ENCODE results near the gene UNC119.
"Not testable (repeated sequence)": the region's sequence is repeated elsewhere in the genome, so short reads cannot be mapped to it uniquely, and the experiment has no call there.

Gene UNC119

DNA sequence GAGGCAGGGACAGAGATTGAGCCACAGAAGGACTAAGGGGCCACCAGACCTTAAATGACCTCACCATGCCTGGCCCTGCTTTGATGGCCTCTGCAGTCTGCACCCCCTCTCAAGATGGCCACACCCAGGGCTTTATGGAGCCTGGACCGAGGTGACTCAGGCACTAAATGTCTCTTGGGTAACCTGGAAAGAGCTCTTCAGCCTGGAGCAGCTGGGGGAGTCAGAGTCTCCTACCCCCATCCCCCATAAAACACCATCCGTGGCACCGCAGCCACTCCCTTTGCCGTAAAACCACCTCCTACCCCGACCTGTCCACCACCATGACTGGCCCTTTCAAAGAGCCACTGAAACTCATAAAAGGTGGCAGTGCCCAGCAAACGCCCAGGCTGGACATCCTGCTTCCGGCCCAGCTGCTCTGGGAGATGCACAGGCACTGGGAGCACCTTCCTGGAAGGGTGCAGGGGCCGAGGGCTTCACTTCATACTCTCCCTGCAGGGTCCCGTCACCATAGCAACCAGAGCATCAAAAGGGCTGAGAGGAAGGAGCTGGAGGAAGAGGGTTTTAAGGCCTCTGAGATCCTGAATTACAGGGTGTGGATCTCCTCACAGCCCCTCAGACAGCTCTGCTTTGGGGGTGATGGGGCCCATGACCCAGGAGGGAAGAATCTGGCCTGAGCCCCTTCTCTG, 24.0 kb downstream of the UNC119 start:
- peak overlapping the region in 7 of 21 experiments; percentile 43 to 78 (median 67) for H3K27ac ChIP-seq

DNA sequence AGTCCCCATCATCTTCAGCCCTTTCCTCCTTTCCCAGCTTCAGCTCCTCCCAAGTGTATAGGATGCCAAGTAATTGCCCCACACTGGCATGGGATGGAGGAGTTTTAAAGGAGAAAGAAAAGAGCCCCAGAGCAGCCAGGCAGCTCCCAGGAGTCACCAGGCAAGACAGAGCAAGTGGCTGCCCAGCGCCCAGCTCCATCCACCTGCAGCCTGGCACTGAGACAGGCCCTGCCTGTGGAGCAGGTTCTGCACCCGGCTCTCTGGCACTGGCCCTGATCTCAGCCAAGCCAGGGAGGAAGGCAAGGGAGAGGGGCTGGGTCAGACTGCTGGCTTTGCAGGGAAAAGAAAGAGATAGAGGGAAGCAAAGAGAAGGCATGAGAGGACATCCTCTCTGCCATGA, 24.6 kb downstream of the UNC119 start:
- peak overlapping the region in 14 of 21 experiments; percentile 12 to 78 (median 56) for H3K27ac ChIP-seq
- H3K4me3 ChIP-seq: no peak overlapping the region

More for the DNA sequence above, 24.0 kb downstream of the UNC119 start:
- H3K4me3 ChIP-seq: no peak overlapping the region

DNA sequence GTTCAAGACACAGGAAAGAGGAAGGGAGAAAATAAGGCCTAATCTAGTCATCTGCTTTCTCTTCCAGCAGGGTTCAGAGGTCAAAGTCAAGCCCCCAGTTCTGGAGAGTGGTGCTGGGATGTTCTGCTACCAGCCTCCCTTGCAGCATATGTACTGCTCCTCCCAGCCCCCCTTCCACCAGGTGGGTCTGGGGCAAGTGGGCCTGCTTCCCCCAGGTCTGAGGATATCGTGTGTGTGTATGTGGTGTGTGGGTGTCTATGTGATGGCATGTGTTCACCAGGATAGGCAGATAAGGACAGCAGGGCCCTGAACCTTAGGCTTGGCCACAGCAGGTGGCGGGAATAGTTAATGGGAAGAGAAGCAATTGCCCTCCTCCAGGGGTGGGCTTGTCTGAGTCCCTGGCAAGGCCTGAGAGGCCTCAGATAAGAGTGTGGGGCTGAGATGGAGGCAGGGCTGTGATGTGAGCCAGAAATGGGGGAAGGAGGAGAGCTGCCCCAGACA, 25.2 kb downstream of the UNC119 start:
- Histone ChIP-seq H3K4me3 (no peak overlapping the region), H3K27ac (peak overlapping the region in 17 of 21 experiments; percentile 12 to 78 (median 57))

DNA sequence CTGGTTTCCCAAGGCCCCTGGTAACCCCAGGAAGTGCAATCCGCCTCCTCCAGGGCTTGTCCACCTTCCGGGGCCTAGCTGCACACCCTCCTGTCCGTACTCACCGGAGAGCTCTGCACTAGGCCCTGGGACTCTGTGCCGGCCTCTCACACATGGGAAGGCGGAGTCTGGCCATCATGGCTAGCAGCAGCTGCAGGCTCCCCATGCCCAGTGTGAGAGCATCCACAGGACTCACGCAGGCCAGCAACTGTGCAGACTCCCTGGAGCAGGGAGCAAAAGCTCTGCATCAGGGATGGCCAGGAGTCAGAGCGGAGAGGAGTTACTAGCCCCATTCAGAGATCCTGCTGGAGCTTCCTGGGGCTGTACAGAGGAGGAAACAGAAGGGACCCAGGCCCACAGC, 26.0 kb downstream of the UNC119 start:
- H3K4me3 ChIP-seq: no peak overlapping the region
- H3K27ac ChIP-seq: peak overlapping the region in 8 of 21 experiments; percentile 10 to 78 (median 56)

DNA sequence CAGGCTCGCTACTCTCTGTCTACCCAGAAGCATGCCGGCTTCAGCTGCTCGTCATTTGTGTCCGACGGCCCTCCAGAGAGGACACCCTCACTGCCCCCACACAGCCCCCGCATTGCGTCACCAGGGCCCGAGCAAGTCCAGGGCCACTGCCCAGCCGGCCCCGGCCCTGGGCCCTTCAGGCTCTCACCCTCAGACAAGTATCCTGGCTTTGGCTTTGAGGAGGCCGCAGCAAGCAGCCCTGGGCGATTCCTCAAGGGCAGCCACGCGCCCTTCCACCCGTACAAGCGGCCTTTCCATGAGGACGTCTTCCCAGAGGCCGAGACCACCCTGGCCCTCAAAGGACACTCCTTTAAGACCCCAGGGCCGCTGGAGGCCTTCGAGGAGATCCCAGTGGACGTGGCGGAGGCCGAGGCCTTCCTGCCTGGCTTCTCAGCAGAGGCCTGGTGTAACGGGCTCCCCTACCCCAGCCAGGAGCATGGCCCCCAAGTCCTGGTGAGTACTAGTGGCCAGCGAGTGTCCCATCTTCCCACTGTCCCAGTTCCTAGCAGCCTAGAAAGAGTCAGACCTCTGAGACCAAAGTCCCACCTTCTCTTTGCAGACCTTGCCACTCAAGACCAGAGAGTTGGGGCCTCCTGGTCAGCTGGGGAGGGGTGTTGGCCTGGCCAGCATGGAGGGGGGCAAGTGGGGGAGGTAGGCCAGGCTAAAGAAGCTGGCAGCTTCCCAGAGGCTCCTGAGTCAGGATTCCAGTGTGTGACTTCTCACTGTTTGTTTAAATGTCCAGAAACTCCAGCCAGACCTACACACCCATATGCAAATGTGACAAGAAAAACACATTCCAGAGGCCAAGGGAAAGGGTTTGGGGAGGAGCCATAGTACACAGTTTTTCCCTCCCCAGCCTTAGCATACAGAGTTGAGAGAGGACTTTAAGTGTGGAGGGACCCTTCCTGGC, 27.7 kb downstream of the UNC119 start:
- Histone ChIP-seq H3K27ac (peak overlapping the region in 8 of 21 experiments; percentile 9 to 57 (median 14)), H3K4me3 (no peak overlapping the region)

DNA sequence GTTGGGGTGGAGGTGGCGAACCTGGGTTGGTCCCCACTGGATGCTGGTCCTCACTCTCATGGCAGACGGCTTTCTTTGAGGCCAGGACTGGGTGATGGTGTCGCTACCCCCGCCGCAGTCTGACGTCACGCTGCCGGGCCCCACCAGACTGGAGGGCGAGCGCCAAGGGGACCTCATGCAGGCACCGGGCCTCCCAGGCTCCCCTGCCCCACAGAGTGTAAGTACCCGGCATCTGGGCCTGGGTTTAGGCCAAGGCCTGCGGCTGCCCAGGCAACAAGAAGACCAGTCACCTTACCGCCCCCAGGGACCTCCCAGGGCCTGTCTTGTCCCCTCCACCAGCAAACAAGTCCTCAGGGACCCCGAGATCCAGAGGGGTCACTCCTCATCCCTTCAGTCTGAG, 28.5 kb downstream of the UNC119 start:
- Histone ChIP-seq H3K4me3 (no peak overlapping the region), H3K27ac (no peak overlapping the region)

DNA sequence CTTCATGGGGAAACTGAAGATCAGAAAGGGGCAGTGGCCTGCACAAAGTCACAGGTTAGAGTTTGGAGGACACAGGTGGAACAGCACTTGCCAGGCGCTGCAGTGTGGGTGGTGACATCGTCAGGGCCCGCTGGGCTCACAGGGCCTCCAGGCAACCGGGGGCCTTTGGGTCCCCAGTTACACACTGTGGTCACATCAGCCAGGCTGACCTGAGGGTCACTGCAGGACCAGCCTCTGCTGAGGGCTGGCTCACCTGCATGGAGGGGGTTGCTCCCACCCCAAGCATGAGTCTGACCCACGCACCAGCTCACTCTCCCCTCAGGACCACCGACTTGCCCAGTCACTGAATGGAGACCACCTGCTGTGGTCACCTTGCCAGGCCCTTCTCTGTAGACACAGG, 29.2 kb downstream of the UNC119 start:
- H3K4me3 ChIP-seq: no peak overlapping the region
- H3K27ac ChIP-seq: no peak overlapping the region

DNA sequence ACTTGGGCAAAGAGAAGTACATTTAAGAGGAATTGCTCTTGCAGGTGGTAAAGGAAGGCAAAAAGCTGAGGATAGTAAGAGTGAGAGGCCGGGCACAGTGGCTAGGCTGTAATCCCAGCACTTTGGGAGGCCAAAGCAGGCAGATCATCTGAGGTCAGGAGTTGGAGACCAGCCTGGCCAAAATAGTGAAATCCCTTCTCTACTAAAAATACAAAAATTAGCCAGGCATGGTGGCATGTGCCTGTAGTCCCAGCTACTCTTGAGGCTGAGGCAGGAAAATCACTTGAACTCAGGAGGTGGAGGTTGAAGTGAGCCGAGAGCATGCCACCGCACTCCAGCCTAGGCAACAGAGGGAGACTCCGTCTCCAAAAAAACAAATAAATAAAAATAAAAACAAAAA, 30.1 kb downstream of the UNC119 start:
- H3K4me3 ChIP-seq, H3K27ac ChIP-seq: not testable (repeated sequence)

DNA sequence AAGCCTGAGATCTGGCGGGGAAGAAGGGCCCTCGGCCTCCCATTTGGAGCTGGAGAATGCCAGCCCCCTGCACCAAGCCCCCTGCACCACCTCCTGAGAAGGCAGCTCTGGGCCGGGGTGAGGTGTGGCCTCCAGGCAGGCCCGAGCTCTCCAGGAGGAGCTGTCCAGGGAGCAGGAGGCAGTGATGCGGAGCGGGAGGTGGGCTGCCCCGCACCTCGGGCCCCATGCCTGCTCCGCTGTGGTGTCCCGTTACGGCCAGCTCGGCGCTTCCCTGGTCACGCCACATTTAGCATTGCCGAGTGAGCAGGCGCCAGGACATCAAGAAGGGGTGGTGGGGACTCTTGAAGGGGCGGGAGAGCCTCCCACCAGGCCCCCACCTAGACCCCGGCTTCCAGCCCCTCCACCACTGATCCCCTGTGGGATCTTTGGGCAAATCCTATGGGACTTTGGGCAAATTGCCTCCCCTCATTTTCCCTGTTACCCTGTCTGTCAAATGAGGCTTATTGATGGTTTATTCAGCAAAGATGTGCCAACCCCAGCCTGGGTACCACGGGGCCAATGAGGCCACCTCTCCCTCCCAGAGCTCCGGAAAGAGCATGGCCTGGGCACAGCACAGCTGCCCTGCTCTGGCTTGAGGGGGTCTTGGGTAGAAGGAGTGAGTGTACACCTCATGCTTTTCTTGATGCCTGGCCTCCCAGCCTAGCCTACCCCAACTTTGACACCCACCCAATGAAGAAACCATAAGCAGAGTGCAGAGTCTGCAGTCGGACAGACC, 30.9 kb downstream of the UNC119 start:
- H3K27ac ChIP-seq: no peak overlapping the region
- no peak overlapping the region for H3K4me3 ChIP-seq

DNA sequence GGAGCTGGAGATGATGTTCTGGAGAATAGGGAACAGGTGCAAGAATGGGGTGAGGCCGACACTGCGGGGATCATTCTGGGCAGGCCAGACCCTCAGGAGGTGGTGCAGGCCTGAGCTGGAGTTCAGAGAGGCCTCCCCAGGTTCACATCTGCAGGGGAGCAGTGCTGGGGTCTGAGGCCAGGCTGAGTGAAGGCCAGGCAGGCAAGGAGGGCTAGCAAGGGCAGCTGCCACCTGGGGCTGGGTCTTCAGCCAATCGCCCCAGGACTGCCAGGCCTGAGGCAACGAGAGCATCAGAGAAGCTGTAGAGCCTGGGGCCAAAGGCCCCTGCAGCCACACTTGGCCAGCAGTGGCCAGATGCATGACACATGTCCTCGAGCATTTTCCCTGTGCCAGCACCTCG, 31.7 kb downstream of the UNC119 start:
- H3K4me3 ChIP-seq: no peak overlapping the region
- no peak overlapping the region for H3K27ac ChIP-seq

DNA sequence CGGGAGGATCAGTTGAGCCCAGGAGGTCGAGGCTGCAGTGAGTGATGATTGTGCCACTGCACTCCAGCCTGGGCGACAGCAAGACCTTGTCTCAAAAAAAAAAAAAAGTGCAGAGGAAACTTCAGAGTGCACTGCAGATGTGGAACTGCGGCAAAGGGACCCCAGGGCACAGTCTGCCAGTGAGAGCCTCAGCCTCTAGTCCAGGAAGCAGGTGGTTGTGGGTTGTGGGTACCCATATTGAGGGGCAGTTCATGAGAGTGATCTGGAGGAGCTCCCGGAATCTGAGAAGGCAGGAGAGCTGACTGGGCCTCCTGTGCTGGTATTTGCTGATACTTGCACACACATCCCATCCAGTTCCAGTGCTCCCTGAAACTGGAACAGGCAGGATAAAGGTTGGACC, 33.2 kb downstream of the UNC119 start:
- no peak overlapping the region for H3K4me3 ChIP-seq
- H3K27ac ChIP-seq: no peak overlapping the region

DNA sequence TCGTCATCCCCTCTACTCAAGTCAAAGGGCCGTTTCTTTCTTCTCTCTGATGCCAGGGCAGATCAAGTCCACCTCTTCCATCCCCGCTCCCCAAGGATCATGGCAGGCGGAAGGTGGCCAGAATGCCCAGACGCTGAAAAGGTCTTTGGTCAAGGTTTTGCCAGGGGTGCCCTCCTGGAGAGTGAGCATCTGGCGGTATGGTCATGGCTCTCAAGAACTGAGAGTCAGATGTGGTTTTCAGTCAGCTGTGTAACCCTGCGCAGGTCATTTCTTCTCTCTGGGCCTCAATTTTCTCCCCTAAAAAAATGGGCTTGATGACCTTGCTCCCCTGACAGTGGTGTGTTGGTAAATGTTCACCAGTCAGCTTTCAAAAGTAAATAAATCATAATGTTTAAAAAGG, 33.8 kb downstream of the UNC119 start:
- no peak overlapping the region for H3K4me3 ChIP-seq
- H3K27ac ChIP-seq: no peak overlapping the region

DNA sequence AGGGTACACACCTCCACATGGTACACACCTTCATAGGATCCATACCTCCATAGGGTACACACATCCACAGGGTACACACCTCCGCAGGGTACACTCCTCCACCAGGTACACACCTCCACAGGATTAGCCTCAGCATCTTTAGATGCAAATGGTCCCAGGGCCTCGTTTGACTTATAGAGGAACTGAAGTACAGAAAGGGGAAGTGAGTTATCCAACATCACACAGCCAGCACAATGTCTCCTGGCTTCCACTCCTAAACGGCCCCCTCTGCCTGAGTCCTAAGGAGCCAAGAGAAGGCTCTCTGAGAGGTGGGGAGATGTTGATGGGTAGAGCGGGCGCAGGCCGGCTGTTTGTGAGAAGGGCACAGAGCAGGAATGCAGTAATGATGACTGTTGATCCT, 34.3 kb downstream of the UNC119 start:
- Histone ChIP-seq H3K27ac (no peak overlapping the region), H3K4me3 (no peak overlapping the region)

DNA sequence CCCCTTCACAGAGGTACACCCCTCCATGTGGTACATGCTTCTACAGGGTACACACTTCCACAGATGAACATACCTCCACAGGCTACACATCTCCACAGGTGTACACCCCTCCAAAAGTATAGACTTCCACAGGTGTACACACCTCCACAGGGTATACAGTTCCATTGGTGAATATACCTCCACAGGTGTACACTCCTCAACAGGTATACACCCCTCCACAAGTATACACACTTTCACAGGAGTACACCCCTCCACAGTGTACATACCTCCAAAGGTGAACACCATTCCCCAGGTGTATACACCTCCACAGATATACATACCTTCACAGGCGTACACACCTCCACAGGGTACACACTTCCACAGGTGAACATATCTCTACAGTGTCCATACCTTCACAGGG, 36.9 kb downstream of the UNC119 start:
- Histone ChIP-seq H3K4me3 (no peak overlapping the region), H3K27ac (no peak overlapping the region)

DNA sequence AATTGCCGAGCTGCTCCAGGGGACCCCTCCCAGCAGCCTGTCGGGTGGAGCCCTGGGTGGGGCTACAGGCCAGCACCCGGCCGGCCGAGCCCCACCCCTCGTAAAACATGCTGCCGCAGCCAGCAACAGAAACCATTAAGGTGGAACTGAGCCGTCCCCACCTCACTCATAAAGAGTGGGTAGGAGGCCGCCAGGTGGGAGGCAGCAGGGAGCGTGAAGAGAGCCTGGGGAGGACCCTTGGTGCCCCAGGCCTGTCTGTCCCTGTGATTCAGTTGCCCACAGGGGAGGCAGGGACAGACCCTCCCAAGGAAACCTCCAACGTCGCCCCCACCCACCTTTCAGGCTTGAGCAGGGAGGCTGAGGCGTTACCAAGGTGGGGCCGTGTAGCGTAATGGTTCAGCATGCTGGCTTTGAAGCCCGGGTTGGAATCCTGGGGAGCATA, 37.8 kb downstream of the UNC119 start:
- Histone ChIP-seq H3K27ac (peak overlapping the region in 3 of 21 experiments; percentile 12 to 60 (median 56)), H3K4me3 (no peak overlapping the region)

DNA sequence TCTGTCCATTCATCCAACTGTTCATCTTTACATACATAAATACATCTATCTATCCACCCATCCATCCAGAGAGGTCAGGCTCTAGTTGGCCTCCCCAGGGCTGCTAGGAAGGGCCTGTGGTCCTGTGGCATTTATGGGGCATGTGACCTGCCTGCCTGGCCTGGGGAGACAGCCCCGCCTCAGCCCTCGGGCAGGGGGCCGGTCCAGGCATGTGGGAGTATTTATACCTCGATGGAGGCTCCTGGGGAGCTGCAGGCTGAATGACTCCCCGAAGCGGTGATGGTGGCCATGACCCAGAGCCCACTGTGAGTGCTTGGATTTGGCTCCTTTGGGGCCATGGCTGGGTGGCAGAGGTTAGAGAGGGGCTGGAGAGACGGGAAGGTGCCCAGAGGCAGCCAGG, 38.9 kb downstream of the UNC119 start:
- H3K27ac ChIP-seq: peak overlapping the region in 3 of 21 experiments; percentile 17 to 60 (median 56)
- H3K4me3 ChIP-seq: no peak overlapping the region

DNA sequence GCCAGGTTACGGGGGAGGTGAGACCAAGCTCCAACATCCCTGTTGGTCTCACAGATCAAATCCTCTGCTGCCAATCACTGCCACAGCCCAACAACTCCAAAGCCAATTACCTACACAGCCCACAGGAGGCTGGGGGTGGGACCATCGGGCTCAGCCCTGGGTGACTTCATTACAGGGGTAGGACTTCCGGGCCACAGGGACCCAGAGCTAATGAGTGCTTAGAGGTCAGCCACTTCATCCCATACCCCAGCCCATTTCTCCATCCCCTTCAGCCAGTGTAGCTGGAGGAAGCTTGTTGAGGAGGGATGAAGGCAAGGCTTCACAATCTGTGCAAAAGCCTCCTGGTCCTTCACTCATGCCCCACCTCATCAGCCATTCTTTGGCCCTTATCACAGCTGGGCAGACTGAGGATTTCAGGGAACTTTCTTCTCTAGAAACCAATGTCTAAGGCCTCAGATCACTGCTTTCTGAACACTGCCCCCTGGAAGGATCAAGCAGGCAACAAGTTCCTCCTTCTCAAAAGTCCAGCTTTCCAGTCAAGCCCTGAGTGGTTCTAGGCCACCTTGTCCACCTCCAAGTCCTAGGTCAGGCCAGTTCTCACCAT, 40.5 kb downstream of the UNC119 start:
- no peak overlapping the region for H3K27ac ChIP-seq
- H3K4me3 ChIP-seq: no peak overlapping the region

DNA sequence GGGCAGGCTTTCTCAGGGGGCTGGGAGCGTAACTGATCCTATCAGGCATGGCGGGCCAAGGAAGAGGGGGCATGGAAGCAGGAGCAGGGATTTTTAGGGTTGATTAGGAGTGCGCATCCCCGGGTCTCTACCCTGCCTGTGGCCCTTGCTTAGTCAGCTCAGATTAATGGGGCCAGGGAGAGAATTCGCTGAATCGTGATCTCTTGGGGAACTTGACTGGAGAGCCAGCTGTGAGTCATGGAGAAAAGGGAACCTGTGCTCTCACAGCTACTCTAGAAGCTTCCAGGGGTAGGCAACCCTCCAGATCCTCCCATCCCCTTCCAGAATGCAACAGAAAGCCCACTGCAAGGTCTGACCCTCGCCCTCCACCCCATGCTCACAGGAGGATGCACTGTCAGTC, 42.6 kb downstream of the UNC119 start:
- Histone ChIP-seq H3K27ac (no peak overlapping the region), H3K4me3 (no peak overlapping the region)

DNA sequence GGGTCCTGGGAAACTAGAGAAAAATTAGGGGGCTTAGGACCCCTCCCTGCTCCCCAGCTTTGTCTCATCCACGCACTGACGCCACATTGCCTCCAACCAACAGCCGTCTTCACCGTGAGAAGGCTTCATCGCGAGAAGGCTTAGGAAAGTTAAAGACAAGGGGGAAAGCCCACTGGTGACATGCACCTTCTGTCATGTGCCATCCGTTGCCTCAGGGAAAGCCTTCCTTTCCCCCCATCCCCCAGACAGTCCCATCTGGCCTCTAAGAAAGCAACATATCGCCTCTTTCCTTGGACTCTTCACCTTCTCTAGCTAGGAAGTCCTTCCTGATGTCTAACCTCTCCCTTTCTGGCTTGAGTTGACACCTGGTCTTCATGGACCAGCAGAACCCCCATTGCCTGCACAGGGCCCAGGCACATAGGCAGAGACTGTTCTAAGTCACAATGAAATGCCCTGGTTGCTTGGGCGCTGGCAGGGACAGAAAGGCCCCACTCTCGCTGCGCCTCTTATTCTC, 44.2 kb downstream of the UNC119 start:
- H3K27ac ChIP-seq: peak overlapping the region in 18 of 21 experiments; percentile 14 to 86 (median 60)

More for the DNA sequence above, 44.2 kb downstream of the UNC119 start:
- peak overlapping the region in 3 of 7 experiments; percentile 11 to 42 (median 34) for H3K4me3 ChIP-seq

Measured in skin epidermis (tissue), 12 donors.